ENCODE results near the gene CERK.
"Not testable (repeated sequence)": the region's sequence is repeated elsewhere in the genome, so short reads cannot be mapped to it uniquely, and the experiment has no call there.

Gene CERK

GRCh38 chr22:46648225-46648820 lies 89.7 kb downstream of the CERK start:
- not testable (repeated sequence) for DNase-seq (ENCODE audit: low read depth in 3 of 3)

- DNase-seq (ENCODE audit: low read depth in 3 of 3): no peak
Observed at GRCh38 chr22:46646531-46647215, 91.4 kb downstream of the CERK start.

DNA sequence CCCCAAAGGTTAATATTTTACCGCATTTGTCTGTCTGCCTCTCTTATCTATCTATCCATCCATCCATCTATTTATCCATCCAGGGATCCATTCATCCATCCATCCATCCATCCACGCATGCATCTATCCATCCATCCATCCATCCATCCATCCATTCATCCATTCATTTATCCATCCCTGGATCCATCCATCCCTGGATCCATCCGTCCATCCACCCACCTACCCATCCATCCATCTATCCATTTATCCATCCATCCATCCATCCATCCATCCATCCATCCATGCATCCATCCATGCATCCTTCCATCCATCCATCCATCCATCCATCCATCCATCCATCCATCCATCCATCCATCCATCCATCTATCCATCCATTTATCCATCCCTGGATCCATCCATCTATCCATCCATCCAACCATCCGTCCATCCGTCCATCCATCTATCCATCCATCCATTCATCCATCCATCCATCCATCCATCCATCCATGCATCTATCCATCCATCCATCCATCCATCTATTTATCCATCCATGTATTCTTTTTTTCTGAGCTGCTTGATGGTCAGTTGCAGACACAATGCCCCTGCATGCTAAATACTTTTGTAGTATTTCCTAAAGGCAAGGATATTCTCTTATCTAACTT lies 95.1 kb downstream of the CERK start:
- not testable (repeated sequence) for DNase-seq (ENCODE audit: low read depth in 3 of 3)

DNA sequence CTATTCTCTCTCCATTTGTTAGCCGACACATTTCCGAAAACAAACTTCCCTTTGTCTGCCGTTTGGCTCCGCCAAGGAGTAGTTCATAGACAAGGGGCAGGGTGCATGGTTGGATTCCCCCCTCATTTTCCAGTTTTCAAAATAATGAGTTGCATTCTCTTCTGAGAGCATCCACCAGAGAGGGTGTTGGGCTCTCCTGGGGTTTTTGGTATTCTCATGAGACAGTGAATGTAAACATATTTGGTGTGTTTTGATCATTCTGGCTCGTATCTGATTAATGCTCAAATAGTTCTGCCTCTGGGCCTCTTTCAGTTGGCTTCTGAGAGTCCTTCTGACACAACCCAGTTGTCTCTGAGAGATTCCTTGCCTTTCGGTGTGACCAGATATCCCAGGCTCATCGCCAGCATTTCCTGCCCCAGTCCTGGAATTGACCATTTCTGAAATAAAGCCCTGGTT lies 96.2 kb downstream of the CERK start:
- no peak for DNase-seq (ENCODE audit: low read depth in 3 of 3)

- no peak for DNase-seq (ENCODE audit: low read depth in 3 of 3)
Observed at GRCh38 chr22:46640293-46641055, 97.6 kb downstream of the CERK start.

DNA sequence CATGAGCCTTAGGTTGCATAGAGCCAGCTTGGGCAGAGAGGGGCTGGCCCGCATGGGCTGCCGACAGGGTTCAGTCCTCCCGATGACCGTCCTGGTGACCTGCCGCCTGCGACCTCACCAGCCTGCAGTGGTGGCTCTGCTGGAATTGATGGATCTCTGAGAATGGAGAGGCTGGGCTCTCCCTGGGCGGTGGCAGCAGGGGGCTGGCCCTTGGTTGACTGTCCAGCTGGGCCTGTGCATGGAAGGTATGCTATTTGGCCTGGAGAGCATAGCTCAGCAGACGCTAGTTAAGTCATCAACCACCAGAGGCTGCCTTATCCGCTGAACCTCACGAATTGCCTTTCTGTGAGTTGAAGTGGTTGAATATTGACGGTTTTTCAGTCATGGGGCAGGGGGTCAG lies 98.2 kb downstream of the CERK start:
- no peak for DNase-seq (ENCODE audit: low read depth in 3 of 3)

DNA sequence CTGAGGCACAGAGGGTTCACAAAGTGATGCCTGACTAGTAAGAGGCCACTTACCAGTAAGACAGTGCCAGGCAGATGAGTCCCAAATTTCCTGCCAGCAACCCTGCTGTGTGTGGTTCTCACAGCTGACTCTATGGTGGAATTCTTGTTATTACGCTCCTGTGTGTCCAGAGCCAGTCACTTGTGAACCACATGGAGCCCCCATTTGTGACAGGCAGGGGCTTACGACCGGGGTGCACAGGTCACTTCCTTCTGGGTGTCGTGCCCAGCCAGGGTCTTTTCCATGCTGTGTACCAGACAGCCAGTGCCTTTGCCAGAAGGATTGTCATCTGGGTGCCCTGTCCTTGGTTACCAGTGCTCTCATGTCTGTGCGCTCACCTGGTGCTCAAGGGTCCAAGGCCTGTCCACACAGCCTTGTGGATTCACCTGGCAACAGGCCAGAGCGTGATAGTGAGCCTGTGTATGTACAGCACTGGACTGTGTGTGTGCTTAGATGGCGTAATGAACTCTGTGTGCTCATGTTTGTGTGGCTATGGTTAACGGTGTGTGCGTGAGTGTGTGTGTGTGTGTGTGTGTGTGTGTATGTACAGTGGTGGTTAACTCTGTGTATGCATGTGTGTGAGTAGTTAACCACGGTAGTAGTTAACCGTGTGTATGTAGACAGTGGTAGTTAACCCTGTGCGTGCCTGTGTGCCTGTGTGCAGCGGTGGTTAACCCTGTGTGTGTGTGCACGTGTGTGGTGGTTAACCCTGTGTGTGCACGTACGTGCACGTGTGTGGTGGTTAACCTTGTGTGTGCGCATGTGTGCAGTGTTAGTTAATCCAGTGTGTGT lies 99.2 kb downstream of the CERK start:
- DNase-seq (ENCODE audit: low read depth in 3 of 3): no peak

DNA sequence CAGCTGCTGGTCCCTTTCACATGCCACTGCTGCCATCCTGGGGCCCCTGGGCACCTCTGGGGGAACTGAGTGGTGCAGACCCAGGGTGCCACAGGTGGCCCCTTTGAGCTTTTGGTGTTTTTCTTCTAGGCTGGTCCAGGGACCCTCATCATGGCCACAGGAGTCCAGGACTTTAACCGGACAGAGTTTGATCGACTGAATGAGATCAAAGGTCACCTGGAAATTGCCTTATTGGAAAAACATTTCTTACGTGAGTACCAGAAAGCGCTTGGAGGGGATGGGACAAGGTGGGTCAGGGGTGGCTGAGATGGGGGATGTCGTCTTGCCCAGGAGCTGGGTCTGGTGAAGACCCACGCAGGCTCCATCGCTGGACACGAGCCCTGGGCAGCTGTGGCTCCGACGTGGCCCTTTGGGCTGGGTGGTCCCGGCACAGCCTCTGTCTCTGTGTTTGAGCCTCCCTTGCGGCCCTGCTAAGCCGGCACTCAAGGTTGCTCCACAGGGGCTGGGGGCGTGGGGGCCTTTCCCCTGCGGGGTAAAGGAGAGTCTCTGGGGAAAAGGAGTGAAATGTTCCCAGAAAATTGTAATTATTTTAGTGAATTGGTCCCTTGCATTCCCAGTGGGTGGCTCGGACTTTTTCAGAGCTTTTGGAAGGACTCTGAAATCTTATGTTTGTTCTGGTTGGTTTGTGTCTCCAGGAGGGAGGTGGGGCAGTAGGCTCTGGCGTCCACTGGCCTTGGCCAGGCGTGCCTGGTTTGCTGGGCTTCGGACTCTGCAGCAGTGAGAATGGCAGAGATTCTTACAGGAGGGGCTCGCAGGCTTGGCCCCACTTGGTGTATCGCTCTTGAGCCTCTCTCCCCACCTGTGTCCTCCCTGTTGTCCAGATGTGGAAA lies 100.1 kb downstream of the CERK start:
- no peak for DNase-seq (ENCODE audit: low read depth in 3 of 3)

- DNase-seq (ENCODE audit: low read depth in 3 of 3): no peak
Observed at GRCh38 chr22:46636221-46637002, 101.6 kb downstream of the CERK start.

GRCh38 chr22:46635756-46636155 lies 102.3 kb downstream of the CERK start:
- DNase-seq (ENCODE audit: low read depth in 3 of 3): no peak

DNA sequence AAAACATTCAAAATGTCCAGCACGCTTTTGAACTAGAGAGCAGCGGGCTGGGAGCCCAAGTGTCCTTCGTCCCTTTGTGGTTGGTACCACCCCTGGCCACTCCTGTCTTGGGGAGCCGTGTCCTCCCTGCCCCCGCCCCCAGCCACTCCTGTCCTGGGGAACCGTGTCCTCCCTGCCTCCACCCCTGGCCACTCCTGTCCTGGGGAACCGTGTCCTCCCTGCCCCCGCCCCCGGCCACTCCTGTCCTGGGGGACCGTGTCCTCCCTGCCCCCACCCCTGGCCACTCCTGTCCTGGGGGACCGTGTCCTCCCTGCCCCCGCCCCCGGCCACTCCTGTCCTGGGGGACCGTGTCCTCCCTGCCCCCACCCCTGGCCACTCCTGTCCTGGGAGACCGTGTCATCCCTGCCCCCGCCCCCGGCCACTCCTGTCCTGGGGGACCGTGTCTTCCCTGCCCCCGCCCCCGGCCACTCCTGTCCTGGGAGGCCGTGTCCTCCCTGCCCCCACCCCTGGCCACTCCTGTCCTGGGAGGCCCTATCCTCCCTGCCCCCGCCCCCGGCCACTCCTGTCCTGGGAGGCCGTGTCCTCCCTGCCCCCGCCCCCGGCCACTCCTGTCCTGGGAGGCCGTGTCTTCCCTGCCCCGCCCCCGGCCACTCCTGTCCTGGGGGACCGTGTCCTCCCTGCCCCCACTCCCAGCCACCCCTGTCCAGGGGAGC lies 102.9 kb downstream of the CERK start:
- not testable (repeated sequence) for DNase-seq (ENCODE audit: low read depth in 3 of 3)

Measured in stimulated activated CD4-positive, alpha-beta T cell treated with anti-CD3 and anti-CD28 coated beads, TNF-alpha, amount 100 ng/mL, for 48 hours (primary cell).